Measurements from ENCODE around the gene CD300H. TPM values are rescaled to one million over a fixed set of nuclear protein-coding genes. Genes with fewer than 3 reads are reported as not detected.
"Not testable (repeated sequence)": the region's sequence is repeated elsewhere in the genome, so short reads cannot be mapped to it uniquely, and the experiment has no call there.

CD300H gene
- polyA plus RNA-seq, 1 experiment = not detected

- POLR2A ChIA-PET = no interaction called here
- H3K27me3 ChIP-seq (ENCODE audit: control insufficient read depth, insufficient read depth, low read length) = no peaks in the 10 kb centered on the region
- CTCF ChIA-PET = no interaction called here
Observed at GRCh38 chr17:74563358-74563757, 4.0 kb downstream of the CD300H start.

GRCh38 chr17:74561586-74561985, 5.7 kb downstream of the CD300H start:
- CTCF ChIA-PET = no interaction called here
- Histone ChIP-seq H3K4me3 (ENCODE audit: low read depth, low read length) (no peak overlapping the region), H3K9me3 (ENCODE audit: control insufficient read depth, insufficient read depth, low read length) (peaks cover 6% of the 10 kb centered on the region; the same call in 1 of the 2 replicates), H3K27me3 (ENCODE audit: control insufficient read depth, insufficient read depth, low read length) (no peaks in the 10 kb centered on the region), H3K27ac (ENCODE audit: low read depth, low read length) (no peak overlapping the region)
- DNase-seq (ENCODE audit: low read depth, low spot score) = no peak
- no peak for TF ChIP-seq CTCF (IDR thresholded peaks at IDR 0.05; ENCODE audit: low read depth, low read length)
- POLR2A ChIA-PET = no interaction called here

More at GRCh38 chr17:74563358-74563757, 4.0 kb downstream of the CD300H start:
- H3K4me3 ChIP-seq (ENCODE audit: low read depth, low read length) = no peak overlapping the region
- DNase-seq (ENCODE audit: low read depth, low spot score) = no peak
- peaks cover 14% of the 10 kb centered on the region for H3K9me3 ChIP-seq (ENCODE audit: control insufficient read depth, insufficient read depth, low read length)
- H3K27ac ChIP-seq (ENCODE audit: low read depth, low read length) = no peak overlapping the region
- no peak for TF ChIP-seq CTCF (IDR thresholded peaks at IDR 0.05; ENCODE audit: low read depth, low read length)

- CTCF ChIA-PET = no interaction called here
- POLR2A ChIA-PET = no interaction called here
- no peak for DNase-seq (ENCODE audit: low read depth, low spot score)
- Histone ChIP-seq H3K9me3 (ENCODE audit: control insufficient read depth, insufficient read depth, low read length) (peaks cover 6% of the 10 kb centered on the region; the same call in 1 of the 2 replicates), H3K27ac (ENCODE audit: low read depth, low read length) (no peak overlapping the region), H3K27me3 (ENCODE audit: control insufficient read depth, insufficient read depth, low read length) (no peaks in the 10 kb centered on the region), H3K4me3 (ENCODE audit: low read depth, low read length) (no peak overlapping the region)
- no peak for TF ChIP-seq CTCF (IDR thresholded peaks at IDR 0.05; ENCODE audit: low read depth, low read length)
Observed at GRCh38 chr17:74558882-74559519, 8.3 kb downstream of the CD300H start.

- H3K27ac ChIP-seq (ENCODE audit: low read depth, low read length); H3K27me3 ChIP-seq (ENCODE audit: control insufficient read depth, insufficient read depth, low read length); H3K9me3 ChIP-seq (ENCODE audit: control insufficient read depth, insufficient read depth, low read length); POLR2A ChIA-PET; DNase-seq (ENCODE audit: low read depth, low spot score); H3K4me3 ChIP-seq (ENCODE audit: low read depth, low read length); CTCF ChIA-PET: not testable (repeated sequence)
Observed at GRCh38 chr17:74558402-74558801, 8.9 kb downstream of the CD300H start.

GRCh38 chr17:74555427-74555940, 11.8 kb downstream of the CD300H start:
- TF ChIP-seq CTCF (IDR thresholded peaks at IDR 0.05; ENCODE audit: low read depth, low read length) = no peak
- CTCF ChIA-PET = no interaction called here
- no peak overlapping the region for H3K27ac ChIP-seq (ENCODE audit: low read depth, low read length)
- no peak for DNase-seq (ENCODE audit: low read depth, low spot score)
- POLR2A ChIA-PET = no interaction called here
- no peak overlapping the region for H3K4me3 ChIP-seq (ENCODE audit: low read depth, low read length)
- peaks cover 3% of the 10 kb centered on the region; the same call in 1 of the 2 replicates for H3K9me3 ChIP-seq (ENCODE audit: control insufficient read depth, insufficient read depth, low read length)
- H3K27me3 ChIP-seq (ENCODE audit: control insufficient read depth, insufficient read depth, low read length) = peaks cover 2% of the 10 kb centered on the region
